Muscle of leg (tissue), 11 donors: ENCODE results near the gene PHF21B. TPM values are rescaled to one million over a fixed set of nuclear protein-coding genes. Genes with fewer than 3 reads are reported as not detected.

Source experiments
- DNase-seq: peaks from one replicate; pipeline ENCODE4 v3.0.0; 2013
- H3K27ac ChIP-seq: one replicate; pipeline ENCODE4 v1.5.1; 2013; ENCODE audit warnings: mild to moderate bottlenecking, low read length, control low read depth
- H3K27me3 ChIP-seq: one replicate; pipeline ENCODE4 v1.6.1; 2013; ENCODE audit warnings: low read length; ENCODE audit not compliant: control insufficient read depth, insufficient read depth
- H3K36me3 ChIP-seq: one replicate; pipeline ENCODE4 v1.6.1; 2013; ENCODE audit warnings: low read length; ENCODE audit not compliant: control insufficient read depth, insufficient read depth
- H3K4me1 ChIP-seq: one replicate; pipeline ENCODE4 v1.6.1; 2013; ENCODE audit warnings: low read length; ENCODE audit not compliant: control insufficient read depth, insufficient read depth
- H3K4me3 ChIP-seq: one replicate; pipeline ENCODE4 v1.5.1; 2013; ENCODE audit warnings: low read length, control low read depth
- H3K9me3 ChIP-seq: replicated peaks from 2 replicates; pipeline ENCODE4 v1.6.1; 2013; ENCODE audit warnings: low read depth, low read length; ENCODE audit not compliant: control insufficient read depth
- WGBS: methylation state at CpG from one replicate; pipeline ENCODE4 v1.1.5; 2013; ENCODE audit warnings: missing lambda C conversion rate; ENCODE audit not compliant: insufficient coverage; 5-methylcytosine and 5-hydroxymethylcytosine counted together
- polyA plus RNA-seq, 8 donors: library from polyadenylated mRNA; unstranded; fragments of 120-200 nt; gene quantifications; one replicate each; pipeline versions ENCODE4 v1.2.1 to v1.2.3, GENCODE V29; 2013; ENCODE audit warnings: inconsistent platforms in 1 of 8, low replicate concordance in 1 of 8; ENCODE audit not compliant: insufficient read length in 8 of 8, insufficient read depth in 1 of 8
- total RNA-seq: library from RNA; stranded (reverse); fragments of 120-200 nt; gene quantifications from one replicate; pipeline ENCODE4 v1.2.4, GENCODE V29; 2013

The PHF21B gene
- total and polyA plus RNA-seq, 9 donors: 0.22 to 0.71 (median 0.49) TPM

DNA sequence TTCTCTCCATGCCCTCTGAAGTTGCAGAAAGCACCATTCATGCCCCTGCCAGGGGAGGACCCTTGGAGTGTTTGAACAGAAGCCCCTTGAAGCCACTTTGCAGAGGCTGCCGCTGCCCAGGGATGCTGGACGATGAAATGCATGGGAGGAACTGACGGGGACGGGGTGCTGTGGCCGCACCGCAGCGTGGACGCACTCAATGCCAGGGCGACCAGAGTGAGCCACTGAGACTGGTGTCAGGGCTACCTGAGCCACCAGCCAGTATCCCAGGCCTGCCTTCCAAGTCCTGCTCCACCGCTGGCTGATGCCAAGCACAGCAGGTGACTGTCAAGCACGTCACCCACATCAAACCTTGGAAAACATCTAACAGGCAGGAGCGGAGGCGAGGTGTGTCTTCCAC is 17.6 kb downstream of the PHF21B start:
- Histone ChIP-seq H3K36me3 (no peaks in the 10 kb centered on the region), H3K4me3 (no peak overlapping the region), H3K9me3 (no peaks in the 10 kb centered on the region), H3K27ac (no peak overlapping the region), H3K27me3 (no peaks in the 10 kb centered on the region), H3K4me1 (no peaks in the 10 kb centered on the region)
- no peak for DNase-seq
- 91% methylated on average over 12 of the region's 13 CpGs for WGBS

GRCh38 chr22:44991218-44991617 is 18.6 kb downstream of the PHF21B start:
- no peak overlapping the region for H3K4me3 ChIP-seq

GRCh38 chr22:44990810-44991209 is 19.0 kb downstream of the PHF21B start:
- H3K4me1 ChIP-seq: no peaks in the 10 kb centered on the region
- H3K9me3 ChIP-seq: no peaks in the 10 kb centered on the region
- WGBS: 82% methylated on average over 9 of the region's 15 CpGs
- no peaks in the 10 kb centered on the region for H3K27me3 ChIP-seq
- DNase-seq: no peak
- H3K4me3 ChIP-seq: no peak overlapping the region
- H3K27ac ChIP-seq: no peak overlapping the region
- H3K36me3 ChIP-seq: no peaks in the 10 kb centered on the region

More at GRCh38 chr22:44991218-44991617, 18.6 kb downstream of the PHF21B start:
- Histone ChIP-seq H3K27me3 (no peaks in the 10 kb centered on the region), H3K27ac (no peak overlapping the region), H3K36me3 (no peaks in the 10 kb centered on the region), H3K9me3 (no peaks in the 10 kb centered on the region), H3K4me1 (no peaks in the 10 kb centered on the region)
- 83% methylated on average over 5 of the region's 10 CpGs for WGBS
- no peak for DNase-seq

DNA sequence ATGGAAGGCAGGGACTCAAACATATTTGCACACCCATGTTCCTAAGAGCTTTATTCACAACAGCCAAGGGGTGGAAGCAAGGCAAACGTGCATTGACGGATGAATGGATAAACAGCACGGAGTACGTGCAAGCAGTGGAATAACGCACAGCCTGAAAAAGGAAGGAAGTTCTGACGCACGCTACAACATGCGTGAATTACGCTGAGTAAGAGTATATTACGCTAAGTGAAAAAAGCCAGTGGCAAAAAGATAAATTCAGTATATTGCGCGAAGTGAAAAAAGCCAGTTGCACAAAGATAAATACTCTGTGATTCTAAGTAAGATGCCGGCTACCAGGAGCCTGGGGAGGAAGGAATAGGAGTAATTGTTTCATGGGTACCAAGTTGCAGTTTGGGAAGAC is 19.5 kb downstream of the PHF21B start:
- no peak overlapping the region for H3K27ac ChIP-seq
- no peaks in the 10 kb centered on the region for H3K36me3 ChIP-seq
- H3K4me3 ChIP-seq: no peak overlapping the region
- H3K9me3 ChIP-seq: no peaks in the 10 kb centered on the region
- H3K4me1 ChIP-seq: no peaks in the 10 kb centered on the region
- DNase-seq: no peak
- H3K27me3 ChIP-seq: no peaks in the 10 kb centered on the region
- WGBS: 91% methylated on average over 13 of the region's 13 CpGs

GRCh38 chr22:44988671-44989070 is 21.1 kb downstream of the PHF21B start:
- Histone ChIP-seq H3K36me3 (no peaks in the 10 kb centered on the region), H3K27me3 (no peaks in the 10 kb centered on the region), H3K4me1 (no peaks in the 10 kb centered on the region), H3K9me3 (no peaks in the 10 kb centered on the region), H3K27ac (no peak overlapping the region), H3K4me3 (no peak overlapping the region)
- DNase-seq: no peak
- WGBS: 100% methylated on average over 1 of the region's 5 CpGs

DNA sequence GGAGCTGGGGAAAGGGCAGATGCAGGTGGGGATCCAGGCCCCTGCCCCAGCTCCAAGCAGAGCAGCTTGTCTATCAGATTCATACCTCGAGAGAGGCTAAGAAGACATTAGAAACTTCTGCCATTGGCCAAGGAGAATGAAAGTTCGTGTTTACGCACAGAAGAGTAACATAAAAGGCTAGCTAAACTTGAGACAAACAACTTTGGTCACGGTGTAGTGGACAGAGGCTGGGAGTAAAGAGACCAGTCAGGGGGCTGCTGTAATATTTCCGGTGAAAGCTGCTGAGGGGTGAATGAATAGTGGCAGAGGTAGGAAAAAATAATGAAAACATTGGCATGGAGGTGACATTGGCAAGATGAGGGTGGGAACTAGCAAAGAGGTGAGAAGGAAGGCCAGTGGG is 22.9 kb downstream of the PHF21B start:
- 89% methylated on average over 5 of the region's 5 CpGs for WGBS
- Histone ChIP-seq H3K27me3 (no peaks in the 10 kb centered on the region), H3K9me3 (no peaks in the 10 kb centered on the region), H3K4me3 (no peak overlapping the region), H3K36me3 (no peaks in the 10 kb centered on the region), H3K27ac (no peak overlapping the region), H3K4me1 (no peaks in the 10 kb centered on the region)
- no peak for DNase-seq

- Histone ChIP-seq H3K4me3 (no peak overlapping the region), H3K4me1 (no peaks in the 10 kb centered on the region), H3K27me3 (no peaks in the 10 kb centered on the region), H3K36me3 (no peaks in the 10 kb centered on the region), H3K27ac (no peak overlapping the region), H3K9me3 (no peaks in the 10 kb centered on the region)
- no peak for DNase-seq
- WGBS: 100% methylated on average over 3 of the region's 4 CpGs
Measured at GRCh38 chr22:44985906-44986527, 23.8 kb downstream of the PHF21B start.

- WGBS: 96% methylated on average over 4 of the region's 4 CpGs
- no peak for DNase-seq
- Histone ChIP-seq H3K9me3 (no peaks in the 10 kb centered on the region), H3K36me3 (no peaks in the 10 kb centered on the region), H3K27me3 (peaks cover 2% of the 10 kb centered on the region), H3K4me1 (no peaks in the 10 kb centered on the region), H3K27ac (no peak overlapping the region), H3K4me3 (no peak overlapping the region)
Measured at GRCh38 chr22:44983878-44984482, 25.8 kb downstream of the PHF21B start.

DNA sequence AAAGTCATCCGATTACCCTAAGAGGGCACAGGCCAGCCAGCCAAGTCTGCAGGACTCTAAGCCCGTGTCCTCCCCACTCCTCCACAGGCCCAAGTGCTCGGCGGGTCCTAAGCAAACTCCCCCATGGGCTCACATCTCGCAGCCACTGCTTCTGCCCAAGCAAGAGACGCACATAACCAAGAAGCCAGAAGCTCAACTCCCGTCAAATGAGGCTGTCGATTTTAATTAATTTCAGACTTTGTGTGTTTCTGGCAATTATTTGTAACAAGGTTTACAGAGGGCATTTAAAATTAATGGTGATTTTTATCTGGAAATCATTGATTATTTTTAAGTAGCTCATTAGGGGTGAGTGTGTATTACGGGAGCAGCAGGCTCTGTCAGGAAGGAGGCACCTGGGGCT is 27.4 kb downstream of the PHF21B start:
- Histone ChIP-seq H3K27ac (no peak overlapping the region), H3K4me1 (no peaks in the 10 kb centered on the region), H3K27me3 (peaks cover 2% of the 10 kb centered on the region), H3K36me3 (no peaks in the 10 kb centered on the region), H3K4me3 (no peak overlapping the region), H3K9me3 (no peaks in the 10 kb centered on the region)
- 58% methylated on average over 6 of the region's 9 CpGs for WGBS
- no peak for DNase-seq

DNA sequence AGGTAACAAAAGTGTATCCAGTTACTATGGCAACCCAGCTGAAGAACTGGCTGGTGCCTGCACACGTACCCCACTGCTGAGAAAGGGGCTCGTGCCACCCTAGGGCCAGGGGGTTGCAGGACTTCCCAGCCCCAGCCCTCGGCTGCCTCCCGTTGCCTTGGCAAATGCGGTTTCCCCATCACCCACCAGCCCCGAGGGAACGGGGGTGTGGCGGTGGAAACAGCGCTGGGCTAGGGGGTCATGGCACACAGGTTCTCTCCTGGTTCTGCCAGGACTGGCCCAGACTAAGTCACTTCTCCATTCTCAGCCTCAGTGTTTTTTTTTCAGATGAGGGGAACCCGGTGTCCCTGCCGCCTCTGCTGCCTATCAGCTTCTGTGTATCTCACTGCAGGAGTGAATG is 27.9 kb downstream of the PHF21B start:
- Histone ChIP-seq H3K9me3 (no peaks in the 10 kb centered on the region), H3K4me3 (no peak overlapping the region), H3K27me3 (peaks cover 2% of the 10 kb centered on the region), H3K4me1 (no peaks in the 10 kb centered on the region), H3K27ac (no peak overlapping the region), H3K36me3 (no peaks in the 10 kb centered on the region)
- no peak for DNase-seq
- WGBS: 86% methylated on average over 9 of the region's 11 CpGs
